ENCODE data around the gene ANAPC5. TPM values are rescaled to one million over a fixed set of nuclear protein-coding genes. Genes with fewer than 3 reads are reported as not detected.
A peak's percentile ranks its signal among the peaks of the same experiment; 100 is the strongest.

ANAPC5 gene
- total RNA-seq, 1 donor from 2014 or later: 111 TPM

DNA sequence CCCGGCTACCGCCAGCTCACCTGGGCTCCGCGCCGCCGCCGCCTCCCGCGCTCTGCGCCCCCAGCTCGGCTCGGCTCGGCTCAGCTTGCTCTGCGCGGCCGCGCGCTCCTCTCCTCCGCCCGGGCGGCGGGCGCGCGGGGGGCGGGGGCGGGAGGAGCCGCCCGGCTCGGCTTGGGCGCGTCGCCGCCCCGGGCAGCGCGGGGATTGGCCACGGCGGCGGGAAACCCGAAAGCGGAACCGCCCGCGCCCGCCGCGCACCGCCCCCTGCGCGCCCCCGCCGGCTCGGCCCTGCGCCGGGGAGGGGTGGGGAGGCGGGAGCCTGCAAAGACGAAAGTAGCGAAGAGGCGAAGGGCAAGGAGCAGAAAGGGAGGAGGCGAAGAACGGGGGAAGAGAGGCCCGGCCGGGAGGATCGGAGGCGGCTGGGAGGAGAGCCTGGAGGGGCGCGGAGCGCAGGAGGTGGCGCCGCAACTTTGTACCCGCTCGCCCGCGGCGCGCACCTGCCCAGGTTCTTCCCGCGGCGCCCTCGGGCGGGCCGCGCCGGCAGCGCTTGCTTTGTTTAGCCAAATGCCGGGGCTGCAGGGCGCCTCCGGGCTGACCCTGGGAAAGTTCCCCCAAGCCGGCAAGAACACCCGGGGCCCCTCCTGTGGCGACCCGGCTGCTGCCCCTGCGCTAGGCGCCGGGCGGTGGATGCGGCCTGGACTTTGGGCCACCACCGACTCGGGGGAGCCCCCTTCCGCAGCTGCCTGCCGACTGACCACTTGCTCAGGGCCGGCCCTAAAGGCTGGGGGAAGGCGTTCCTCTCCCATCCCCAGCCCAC lies 55.4 kb downstream of the ANAPC5 start, which contains the start of gene CAMKK2:
CAMKK2 (minus strand) TSS at position 92 of the 817 bp plus-strand sequence. CDS start 22,183 bp downstream, outside the sequence.
- H3K4me3 Mint-ChIP-seq: peak within 1 kb of the TSS; percentile 95
- peak; percentile 76 for DNase-seq (ENCODE audit: low read depth, low spot score)
- H3K9me3 Mint-ChIP-seq: no peaks in the 10 kb centered on the region
- H3K36me3 Mint-ChIP-seq (ENCODE audit: low read depth): no peaks in the 10 kb centered on the region
- TF ChIP-seq, protein P1, sequence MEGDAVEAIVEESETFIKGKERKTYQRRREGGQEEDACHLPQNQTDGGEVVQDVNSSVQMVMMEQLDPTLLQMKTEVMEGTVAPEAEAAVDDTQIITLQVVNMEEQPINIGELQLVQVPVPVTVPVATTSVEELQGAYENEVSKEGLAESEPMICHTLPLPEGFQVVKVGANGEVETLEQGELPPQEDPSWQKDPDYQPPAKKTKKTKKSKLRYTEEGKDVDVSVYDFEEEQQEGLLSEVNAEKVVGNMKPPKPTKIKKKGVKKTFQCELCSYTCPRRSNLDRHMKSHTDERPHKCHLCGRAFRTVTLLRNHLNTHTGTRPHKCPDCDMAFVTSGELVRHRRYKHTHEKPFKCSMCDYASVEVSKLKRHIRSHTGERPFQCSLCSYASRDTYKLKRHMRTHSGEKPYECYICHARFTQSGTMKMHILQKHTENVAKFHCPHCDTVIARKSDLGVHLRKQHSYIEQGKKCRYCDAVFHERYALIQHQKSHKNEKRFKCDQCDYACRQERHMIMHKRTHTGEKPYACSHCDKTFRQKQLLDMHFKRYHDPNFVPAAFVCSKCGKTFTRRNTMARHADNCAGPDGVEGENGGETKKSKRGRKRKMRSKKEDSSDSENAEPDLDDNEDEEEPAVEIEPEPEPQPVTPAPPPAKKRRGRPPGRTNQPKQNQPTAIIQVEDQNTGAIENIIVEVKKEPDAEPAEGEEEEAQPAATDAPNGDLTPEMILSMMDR (conservative IDR thresholded peaks at IDR 0.05): no peak
- H3K27me3 Mint-ChIP-seq (ENCODE audit: low read depth): no peaks in the 10 kb centered on the region
- H3K27ac Mint-ChIP-seq (ENCODE audit: unreplicated experiment): peak within 1 kb of the TSS; percentile 7
- peaks cover 11% of the 10 kb centered on the region for H3K4me1 Mint-ChIP-seq

GRCh38 chr12:121295746-121296617 lies 56.2 kb downstream of the ANAPC5 start:
- no peaks in the 10 kb centered on the region for H3K9me3 Mint-ChIP-seq
- H3K27ac Mint-ChIP-seq (ENCODE audit: unreplicated experiment): no peak overlapping the region
- no peaks in the 10 kb centered on the region for H3K27me3 Mint-ChIP-seq (ENCODE audit: low read depth)
- peaks cover 4% of the 10 kb centered on the region for H3K36me3 Mint-ChIP-seq (ENCODE audit: low read depth)
- TF ChIP-seq, protein P1 (conservative IDR thresholded peaks at IDR 0.05): no peak
- peak overlapping the region; percentile 93 for H3K4me3 Mint-ChIP-seq
- peak; percentile 16 for DNase-seq (ENCODE audit: low read depth, low spot score)
- peaks cover 11% of the 10 kb centered on the region for H3K4me1 Mint-ChIP-seq

DNA sequence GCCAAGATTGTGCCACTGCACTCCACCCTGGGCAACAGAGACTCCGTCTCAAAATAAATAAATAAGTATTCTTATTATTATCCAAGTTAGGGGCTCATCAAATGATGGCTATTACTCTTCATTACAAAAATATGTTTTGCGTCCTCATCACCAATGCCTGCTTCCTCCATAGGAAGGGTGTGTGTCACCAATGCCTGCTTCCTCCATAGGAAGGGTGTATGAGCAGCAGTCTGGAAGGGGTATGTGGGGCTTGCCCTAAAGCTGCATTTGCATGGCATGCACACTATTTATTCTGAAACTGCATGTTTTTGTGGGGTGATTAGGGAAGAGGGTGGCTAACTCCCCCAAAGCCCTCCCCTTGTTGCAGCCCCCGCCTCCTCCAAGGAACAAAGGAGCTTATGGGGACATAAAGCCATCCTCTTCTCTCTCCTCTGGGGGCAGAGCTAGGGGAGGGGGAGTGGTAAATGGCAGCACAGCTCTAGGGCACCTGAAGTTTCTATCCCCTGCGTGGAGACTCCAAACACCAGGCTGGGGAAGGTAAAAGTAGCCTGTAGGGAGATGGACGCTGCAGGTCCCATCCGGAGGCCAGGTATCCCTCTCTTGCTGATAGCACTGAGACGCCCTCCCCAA lies 57.0 kb downstream of the ANAPC5 start:
- no peaks in the 10 kb centered on the region for H3K9me3 Mint-ChIP-seq
- H3K36me3 Mint-ChIP-seq (ENCODE audit: low read depth): peaks cover 4% of the 10 kb centered on the region
- no peak overlapping the region for H3K27ac Mint-ChIP-seq (ENCODE audit: unreplicated experiment)
- DNase-seq (ENCODE audit: low read depth, low spot score): peak; percentile 5
- peaks cover 11% of the 10 kb centered on the region for H3K4me1 Mint-ChIP-seq
- H3K27me3 Mint-ChIP-seq (ENCODE audit: low read depth): no peaks in the 10 kb centered on the region
- TF ChIP-seq, protein P1 (conservative IDR thresholded peaks at IDR 0.05): no peak
- H3K4me3 Mint-ChIP-seq: peak overlapping the region; percentile 93

- no peaks in the 10 kb centered on the region for H3K9me3 Mint-ChIP-seq
- no peak for DNase-seq (ENCODE audit: low read depth, low spot score)
- no peak overlapping the region for H3K27ac Mint-ChIP-seq (ENCODE audit: unreplicated experiment)
- peaks cover 4% of the 10 kb centered on the region for H3K36me3 Mint-ChIP-seq (ENCODE audit: low read depth)
- no peaks in the 10 kb centered on the region for H3K27me3 Mint-ChIP-seq (ENCODE audit: low read depth)
- H3K4me3 Mint-ChIP-seq: peak overlapping the region; percentile 62
- TF ChIP-seq, protein P1 (conservative IDR thresholded peaks at IDR 0.05): no peak
- H3K4me1 Mint-ChIP-seq: peaks cover 11% of the 10 kb centered on the region
Observed at GRCh38 chr12:121294151-121294889, 57.9 kb downstream of the ANAPC5 start.

Measured in neural crest cell (in vitro differentiated cells).